Measurements from ENCODE around the gene OSBPL1A. TPM values are rescaled to one million over a fixed set of nuclear protein-coding genes. Genes with fewer than 3 reads are reported as not detected.

Gene OSBPL1A
- total RNA-seq, 4 donors from 2014 or later: 81.4 to 109 (median 99.3) TPM

DNA sequence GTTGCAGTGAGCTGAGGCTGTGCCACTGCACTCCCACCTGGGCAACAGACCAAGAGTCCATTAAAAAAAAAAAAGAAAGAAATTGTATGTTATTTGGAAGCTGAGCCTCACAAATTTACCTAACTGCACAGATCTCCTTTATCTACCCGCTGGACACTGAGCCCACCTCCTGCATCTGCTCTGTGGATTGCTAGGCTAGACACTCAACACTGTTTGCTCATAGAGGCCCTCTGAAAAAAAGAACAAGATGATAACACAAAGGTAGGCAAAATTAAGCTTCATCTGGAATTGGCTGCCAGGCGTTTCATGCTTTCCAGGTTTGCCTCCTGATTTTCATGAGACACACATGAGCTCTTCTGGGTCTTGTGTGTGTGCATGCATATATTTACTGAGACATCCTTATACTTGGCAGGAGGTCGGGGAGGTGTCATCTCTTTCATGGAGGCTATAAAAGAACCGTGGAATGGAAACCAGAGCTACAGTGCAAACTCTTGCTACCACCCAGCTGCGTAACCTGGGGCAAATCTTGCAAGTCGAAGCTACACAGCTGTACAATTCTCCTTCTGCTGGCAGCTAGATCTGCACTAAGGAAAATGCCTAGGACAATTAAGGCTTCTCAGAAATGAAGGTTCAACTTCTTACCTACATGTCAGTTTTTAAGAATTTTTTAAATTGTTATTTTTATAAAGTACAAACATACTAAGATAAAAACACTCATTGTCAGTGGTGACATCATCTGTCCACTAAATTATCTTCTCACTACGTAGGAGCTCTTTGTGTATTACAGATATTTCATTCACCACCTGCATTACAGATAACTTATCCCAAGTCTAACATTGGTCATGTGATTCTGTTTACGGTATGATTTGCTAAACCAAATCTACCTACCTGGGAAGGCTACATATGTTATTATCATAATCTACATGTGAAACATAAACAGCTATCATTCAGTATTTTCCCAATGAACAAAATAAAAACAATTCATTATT, 195.6 kb downstream of the OSBPL1A start:
- Histone ChIP-seq H3K36me3 (no peaks in the 10 kb centered on the region), H3K4me1 (peaks cover 0 to 24% (median 6%) of the 10 kb centered on the region in 4 donors), H3K9me3 (no peaks in the 10 kb centered on the region), H3K27me3 (no peaks in the 10 kb centered on the region), H3K27ac (peak overlapping the region in 2 of 4 donors; percentile 49 to 76), H3K4me3 (no peak overlapping the region)
- WGBS, 2 donors: 82% methylated on average over 8 of the region's 8 CpGs
- TF ChIP-seq EP300 (IDR thresholded peaks at IDR 0.05): no peak
- no peak for TF ChIP-seq POLR2A (IDR thresholded peaks at IDR 0.05)
- TF ChIP-seq, protein P1, sequence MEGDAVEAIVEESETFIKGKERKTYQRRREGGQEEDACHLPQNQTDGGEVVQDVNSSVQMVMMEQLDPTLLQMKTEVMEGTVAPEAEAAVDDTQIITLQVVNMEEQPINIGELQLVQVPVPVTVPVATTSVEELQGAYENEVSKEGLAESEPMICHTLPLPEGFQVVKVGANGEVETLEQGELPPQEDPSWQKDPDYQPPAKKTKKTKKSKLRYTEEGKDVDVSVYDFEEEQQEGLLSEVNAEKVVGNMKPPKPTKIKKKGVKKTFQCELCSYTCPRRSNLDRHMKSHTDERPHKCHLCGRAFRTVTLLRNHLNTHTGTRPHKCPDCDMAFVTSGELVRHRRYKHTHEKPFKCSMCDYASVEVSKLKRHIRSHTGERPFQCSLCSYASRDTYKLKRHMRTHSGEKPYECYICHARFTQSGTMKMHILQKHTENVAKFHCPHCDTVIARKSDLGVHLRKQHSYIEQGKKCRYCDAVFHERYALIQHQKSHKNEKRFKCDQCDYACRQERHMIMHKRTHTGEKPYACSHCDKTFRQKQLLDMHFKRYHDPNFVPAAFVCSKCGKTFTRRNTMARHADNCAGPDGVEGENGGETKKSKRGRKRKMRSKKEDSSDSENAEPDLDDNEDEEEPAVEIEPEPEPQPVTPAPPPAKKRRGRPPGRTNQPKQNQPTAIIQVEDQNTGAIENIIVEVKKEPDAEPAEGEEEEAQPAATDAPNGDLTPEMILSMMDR (IDR thresholded peaks at IDR 0.05): no peak
- no peak for DNase-seq (ENCODE audit: low spot score in 2 of 2)

DNA sequence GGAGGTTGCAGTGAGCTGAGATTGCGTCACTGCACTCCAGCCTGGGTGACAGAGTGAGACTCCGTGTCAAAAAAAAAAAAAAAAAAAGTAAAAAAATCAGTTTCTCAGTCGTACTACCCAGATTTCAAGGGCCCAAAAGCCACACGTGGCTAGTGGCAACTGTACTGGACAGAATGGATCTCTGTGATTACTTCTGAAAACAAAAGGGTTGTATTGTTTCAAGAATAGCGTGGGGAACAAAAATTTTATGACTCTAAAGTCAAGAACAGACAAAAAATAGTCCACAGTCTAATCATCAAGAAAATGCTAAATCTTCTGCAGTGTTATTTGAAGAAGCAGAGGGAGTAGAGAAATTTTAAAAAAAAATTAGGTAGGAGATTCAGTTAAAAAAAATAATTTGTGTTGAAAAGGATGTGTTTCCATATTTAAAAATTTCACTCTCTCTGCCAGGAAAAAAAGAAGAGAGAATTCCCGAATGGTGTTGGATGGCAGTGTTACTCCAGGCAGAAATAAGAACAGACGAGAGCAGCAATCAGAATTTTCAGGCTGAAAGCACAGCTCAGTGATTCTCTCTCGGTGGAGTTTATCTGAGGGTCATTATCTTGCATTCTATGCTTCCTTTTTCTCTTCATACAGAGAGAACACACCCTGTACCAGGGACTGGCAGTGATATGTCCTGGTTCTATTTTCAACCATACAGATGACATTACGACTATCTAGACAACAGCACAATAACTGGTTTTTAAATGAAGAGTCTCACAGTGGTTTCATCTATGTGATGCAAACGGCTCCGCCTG, 196.9 kb downstream of the OSBPL1A start:
- whole genome bisulfite sequencing, 2 donors: 43 to 47% methylated on average over 11 of the region's 11 CpGs
- H3K36me3 ChIP-seq: no peaks in the 10 kb centered on the region
- H3K27me3 ChIP-seq: no peaks in the 10 kb centered on the region
- no peak for DNase-seq (ENCODE audit: low spot score in 2 of 2)
- H3K4me1 ChIP-seq: peaks cover 0 to 24% (median 6%) of the 10 kb centered on the region in 4 donors
- H3K9me3 ChIP-seq: no peaks in the 10 kb centered on the region
- H3K27ac ChIP-seq: peak overlapping the region in 2 of 4 donors; percentile 49 to 76
- TF ChIP-seq, protein P1 (IDR thresholded peaks at IDR 0.05): no peak
- no peak for TF ChIP-seq EP300 (IDR thresholded peaks at IDR 0.05)
- TF ChIP-seq POLR2A (IDR thresholded peaks at IDR 0.05): no peak
- H3K4me3 ChIP-seq: no peak overlapping the region

DNA sequence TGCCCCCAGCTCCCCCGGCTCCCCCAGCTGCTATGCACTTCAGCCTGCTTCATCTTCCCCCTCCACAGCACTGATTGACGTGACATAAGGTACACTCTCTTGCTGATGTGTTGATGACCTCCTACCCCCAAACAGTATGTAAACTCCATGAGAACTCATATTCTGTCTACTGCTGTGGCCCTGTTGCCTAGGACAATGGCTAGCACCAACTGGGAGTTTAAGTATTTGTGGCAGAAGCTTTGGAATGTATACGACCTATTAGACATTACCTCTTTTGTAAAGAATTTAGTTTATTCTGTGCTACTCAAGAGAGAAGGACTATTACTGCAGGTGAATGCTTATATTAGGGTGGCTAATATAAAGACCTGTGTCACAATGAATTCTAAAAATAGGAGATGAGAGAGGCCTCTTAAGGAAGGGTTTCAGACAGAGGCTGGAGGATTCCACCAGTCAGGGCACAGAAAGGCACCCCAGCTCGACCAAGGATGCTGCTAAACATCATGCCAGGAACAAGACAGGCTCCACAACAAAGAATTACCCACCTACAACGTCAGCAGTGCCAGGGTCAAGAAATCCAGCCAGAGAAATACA, 198.2 kb downstream of the OSBPL1A start:
- DNase-seq (ENCODE audit: low spot score in 2 of 2): no peak
- Histone ChIP-seq H3K36me3 (peaks cover 0 to 11% (median 0%) of the 10 kb centered on the region in 3 donors), H3K4me1 (peaks cover 0 to 24% (median 6%) of the 10 kb centered on the region in 4 donors), H3K4me3 (no peak overlapping the region), H3K27ac (peak overlapping the region in 1 of 4 donors; percentile 76), H3K9me3 (no peaks in the 10 kb centered on the region), H3K27me3 (no peaks in the 10 kb centered on the region)
- 70 to 76% methylated on average over 5 of the region's 5 CpGs for WGBS, 2 donors
- TF ChIP-seq POLR2A (IDR thresholded peaks at IDR 0.05) (no peak), EP300 (IDR thresholded peaks at IDR 0.05) (no peak)
- TF ChIP-seq, protein P1 (IDR thresholded peaks at IDR 0.05): no peak

DNA sequence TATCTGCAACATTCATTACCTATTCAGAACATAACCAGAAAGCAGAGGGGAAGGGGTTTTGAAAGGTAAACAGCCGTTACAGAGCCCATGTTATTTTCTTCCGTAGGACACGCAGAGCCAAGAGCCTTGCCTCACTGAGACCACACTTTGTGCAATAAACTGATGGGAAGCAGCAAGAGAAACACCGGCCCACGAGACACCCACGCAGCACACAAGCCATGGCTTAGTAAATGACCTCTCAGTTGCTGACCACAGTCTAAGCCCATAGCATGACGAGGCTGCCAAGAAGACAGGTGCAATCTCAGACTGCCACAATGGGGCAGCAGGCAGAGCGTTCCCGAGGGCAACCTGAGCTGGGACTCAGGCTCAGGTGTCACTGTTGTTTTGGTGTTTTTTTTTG, 199.2 kb downstream of the OSBPL1A start:
- no peak overlapping the region for H3K4me3 ChIP-seq
- peaks cover 0 to 24% (median 6%) of the 10 kb centered on the region in 4 donors for H3K4me1 ChIP-seq
- H3K9me3 ChIP-seq: no peaks in the 10 kb centered on the region
- TF ChIP-seq POLR2A (IDR thresholded peaks at IDR 0.05) (no peak), EP300 (IDR thresholded peaks at IDR 0.05) (no peak)
- TF ChIP-seq, protein P1 (IDR thresholded peaks at IDR 0.05): no peak
- H3K36me3 ChIP-seq: peaks cover 0 to 13% (median 0%) of the 10 kb centered on the region in 3 donors
- DNase-seq (ENCODE audit: low spot score in 2 of 2): no peak
- no peaks in the 10 kb centered on the region for H3K27me3 ChIP-seq
- H3K27ac ChIP-seq: peak overlapping the region in 1 of 4 donors; percentile 13
- 61 to 69% methylated on average over 9 of the region's 9 CpGs for WGBS, 2 donors
